Colonic mucosa (tissue), 4 donors: ENCODE measurements around the gene PIP4K2A. TPM values are rescaled to one million over a fixed set of nuclear protein-coding genes. Genes with fewer than 3 reads are reported as not detected.

Source experiments
- DNase-seq: peaks from one replicate; pipeline ENCODE4 v3.0.0-alpha.2; 2020
- H3K27ac ChIP-seq: fragments of 200-600 bp; one replicate; pipeline ENCODE4 v1.8.0; 2021
- H3K27me3 ChIP-seq: fragments of 200-600 bp; one replicate; pipeline ENCODE4 v1.8.0; 2021
- H3K36me3 ChIP-seq: fragments of 200-600 bp; one replicate; pipeline ENCODE4 v1.8.0; 2021
- H3K4me1 ChIP-seq: fragments of 200-600 bp; one replicate; pipeline ENCODE4 v1.8.0; 2021; ENCODE audit warnings: mild to moderate bottlenecking
- H3K4me3 ChIP-seq: fragments of 200-600 bp; one replicate; pipeline ENCODE4 v1.8.0; 2021
- H3K9ac ChIP-seq, 2 donors: one replicate each; pipeline ENCODE4 v1.7.0; 2013; ENCODE audit warnings: control low read depth in 2 of 2, low read depth in 2 of 2, low read length in 2 of 2
- H3K9me3 ChIP-seq: fragments of 200-600 bp; one replicate; pipeline ENCODE4 v1.8.0; 2021
- intact Hi-C: fragments of 100-400 bp; cut with DNase I; formaldehyde crosslinking; loops from one replicate; pipeline ENCODE4 v1.14.1; 2022
- total RNA-seq, 2 donors: library from RNA; stranded (reverse); fragmentation: NEBNext Ultra II Directional in 1 of 2; extraction: Animal tissue kit (Norgen Biotek cat#: 25700) in 1 of 2; gene quantifications; one replicate each; pipeline ENCODE4 v1.2.1, GENCODE V29; 2021
- TF ChIP-seq, protein P1 (sequence below): fragments of 200-600 bp; IDR thresholded peaks from one replicate; pipeline ENCODE4 v1.8.0; 2022; ENCODE audit warnings: antibody characterized with exemption, mild to moderate bottlenecking
- donor health status: healthy.
- donor health status: DM: no; HTN: no; CAD: no.
- donor health status: DM: no; HTN: no; CAD: no.

PIP4K2A gene
- total RNA-seq, 2 donors from 2014 or later = 12.1 to 14.9 TPM

DNA sequence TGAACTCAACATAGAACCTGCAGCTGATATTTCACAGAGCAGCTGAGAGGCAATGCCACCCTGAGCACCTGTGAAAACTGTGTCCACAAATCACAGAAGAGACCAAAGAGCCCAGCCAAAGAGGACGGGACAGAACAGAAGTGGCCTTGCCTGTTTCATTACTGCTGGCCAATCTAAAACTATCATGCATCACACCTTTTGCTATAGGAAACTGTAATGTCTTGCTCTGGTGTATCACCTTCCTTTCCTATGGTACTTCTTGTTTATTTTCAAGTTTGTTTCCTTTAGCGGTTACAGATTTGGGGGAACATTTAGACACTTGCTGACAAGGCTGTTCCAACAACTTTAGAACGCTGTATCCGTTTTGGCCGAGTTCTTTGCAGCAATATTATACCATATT, 80.3 kb downstream of the PIP4K2A start:
- no peaks in the 10 kb centered on the region for H3K36me3 ChIP-seq
- no peak overlapping the region for H3K9ac ChIP-seq
- H3K27ac ChIP-seq = no peak overlapping the region
- no peaks in the 10 kb centered on the region for H3K9me3 ChIP-seq
- intact Hi-C loops = no loop called here
- DNase-seq = no peak
- no peaks in the 10 kb centered on the region for H3K4me1 ChIP-seq
- no peak overlapping the region for H3K4me3 ChIP-seq
- no peaks in the 10 kb centered on the region for H3K27me3 ChIP-seq
- TF ChIP-seq, protein P1, sequence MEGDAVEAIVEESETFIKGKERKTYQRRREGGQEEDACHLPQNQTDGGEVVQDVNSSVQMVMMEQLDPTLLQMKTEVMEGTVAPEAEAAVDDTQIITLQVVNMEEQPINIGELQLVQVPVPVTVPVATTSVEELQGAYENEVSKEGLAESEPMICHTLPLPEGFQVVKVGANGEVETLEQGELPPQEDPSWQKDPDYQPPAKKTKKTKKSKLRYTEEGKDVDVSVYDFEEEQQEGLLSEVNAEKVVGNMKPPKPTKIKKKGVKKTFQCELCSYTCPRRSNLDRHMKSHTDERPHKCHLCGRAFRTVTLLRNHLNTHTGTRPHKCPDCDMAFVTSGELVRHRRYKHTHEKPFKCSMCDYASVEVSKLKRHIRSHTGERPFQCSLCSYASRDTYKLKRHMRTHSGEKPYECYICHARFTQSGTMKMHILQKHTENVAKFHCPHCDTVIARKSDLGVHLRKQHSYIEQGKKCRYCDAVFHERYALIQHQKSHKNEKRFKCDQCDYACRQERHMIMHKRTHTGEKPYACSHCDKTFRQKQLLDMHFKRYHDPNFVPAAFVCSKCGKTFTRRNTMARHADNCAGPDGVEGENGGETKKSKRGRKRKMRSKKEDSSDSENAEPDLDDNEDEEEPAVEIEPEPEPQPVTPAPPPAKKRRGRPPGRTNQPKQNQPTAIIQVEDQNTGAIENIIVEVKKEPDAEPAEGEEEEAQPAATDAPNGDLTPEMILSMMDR = no peak

DNA sequence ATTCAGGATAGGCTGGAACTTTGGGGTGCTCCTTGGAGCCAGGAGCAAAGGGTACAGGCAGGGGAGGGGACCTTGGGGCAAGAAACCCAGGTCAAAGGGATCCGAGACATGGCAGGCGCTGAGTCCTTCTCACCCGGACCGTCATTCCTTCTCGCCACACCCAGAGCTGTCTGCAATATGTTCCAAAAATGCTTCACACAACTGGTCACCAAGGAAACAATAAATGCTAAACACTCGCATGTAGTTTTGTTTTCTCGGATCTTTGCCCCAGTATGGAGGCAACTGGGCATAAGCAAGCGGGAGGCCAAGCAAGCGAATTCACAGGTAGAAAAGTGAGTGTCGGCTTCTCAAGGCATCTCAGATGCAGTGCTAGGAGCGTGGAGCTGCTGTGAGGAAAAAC, 80.8 kb downstream of the PIP4K2A start:
- Histone ChIP-seq H3K27me3 (no peaks in the 10 kb centered on the region), H3K36me3 (no peaks in the 10 kb centered on the region), H3K9me3 (no peaks in the 10 kb centered on the region), H3K4me3 (no peak overlapping the region), H3K27ac (no peak overlapping the region), H3K4me1 (no peaks in the 10 kb centered on the region), H3K9ac (no peak overlapping the region)
- TF ChIP-seq, protein P1 = no peak
- intact Hi-C loops = no loop called here
- no peak for DNase-seq

DNA sequence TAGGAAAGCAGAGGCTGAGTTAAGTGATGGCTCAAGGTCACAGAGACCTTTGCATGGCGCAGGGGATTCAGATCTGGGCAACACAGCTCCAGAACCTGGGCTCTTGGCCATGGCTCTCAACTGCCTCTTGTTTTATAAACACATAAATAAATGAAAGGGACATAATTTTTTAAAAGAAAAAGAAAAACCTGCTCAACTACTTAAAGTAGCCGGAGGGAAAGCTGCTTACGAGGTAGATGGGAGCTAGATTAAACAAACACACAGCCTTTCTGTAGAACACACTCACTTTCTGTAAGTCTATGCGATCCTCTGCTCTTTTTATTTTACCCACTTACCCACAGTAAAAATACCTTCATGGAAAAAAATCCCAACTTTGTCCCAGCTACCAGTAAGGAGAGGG, 81.3 kb downstream of the PIP4K2A start:
- H3K27ac ChIP-seq = no peak overlapping the region
- TF ChIP-seq, protein P1 = no peak
- no peaks in the 10 kb centered on the region for H3K36me3 ChIP-seq
- no peaks in the 10 kb centered on the region for H3K4me1 ChIP-seq
- H3K9ac ChIP-seq = no peak overlapping the region
- no peak overlapping the region for H3K4me3 ChIP-seq
- no peaks in the 10 kb centered on the region for H3K27me3 ChIP-seq
- no peaks in the 10 kb centered on the region for H3K9me3 ChIP-seq
- DNase-seq = no peak
- intact Hi-C loops = no loop called here

DNA sequence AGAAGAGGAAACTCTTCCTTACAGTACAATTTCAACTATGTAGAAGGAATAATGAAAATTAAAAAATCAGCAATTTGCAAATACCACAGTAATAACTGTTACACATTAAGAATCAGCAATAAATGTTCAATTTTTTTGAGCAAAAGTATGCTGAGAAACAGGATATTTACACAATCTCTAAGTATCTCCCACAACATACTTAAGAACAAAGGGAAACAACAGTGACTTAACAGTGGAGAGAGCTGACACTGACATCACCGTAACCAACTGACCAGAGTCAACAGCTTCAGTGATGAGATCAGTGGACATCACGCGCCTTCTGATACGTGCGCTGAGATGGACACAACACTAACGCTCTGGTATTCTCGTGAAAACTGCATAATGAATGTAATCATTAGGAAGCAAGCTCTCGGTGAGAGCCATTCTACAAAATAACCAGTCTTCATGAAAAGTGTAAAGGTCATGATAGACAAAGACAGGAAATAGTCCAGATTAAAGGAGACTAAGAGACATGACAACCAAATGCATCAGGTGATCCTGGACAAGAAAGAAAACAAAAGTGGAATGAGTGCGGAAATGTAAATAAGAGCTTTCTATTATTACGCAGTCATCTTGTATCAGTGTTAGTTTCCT, 82.6 kb downstream of the PIP4K2A start:
- intact Hi-C loops = no loop called here
- H3K27me3 ChIP-seq = no peaks in the 10 kb centered on the region
- no peak overlapping the region for H3K9ac ChIP-seq
- no peak overlapping the region for H3K27ac ChIP-seq
- no peaks in the 10 kb centered on the region for H3K4me1 ChIP-seq
- no peaks in the 10 kb centered on the region for H3K36me3 ChIP-seq
- DNase-seq = no peak
- H3K9me3 ChIP-seq = no peaks in the 10 kb centered on the region
- TF ChIP-seq, protein P1 = no peak
- no peak overlapping the region for H3K4me3 ChIP-seq

DNA sequence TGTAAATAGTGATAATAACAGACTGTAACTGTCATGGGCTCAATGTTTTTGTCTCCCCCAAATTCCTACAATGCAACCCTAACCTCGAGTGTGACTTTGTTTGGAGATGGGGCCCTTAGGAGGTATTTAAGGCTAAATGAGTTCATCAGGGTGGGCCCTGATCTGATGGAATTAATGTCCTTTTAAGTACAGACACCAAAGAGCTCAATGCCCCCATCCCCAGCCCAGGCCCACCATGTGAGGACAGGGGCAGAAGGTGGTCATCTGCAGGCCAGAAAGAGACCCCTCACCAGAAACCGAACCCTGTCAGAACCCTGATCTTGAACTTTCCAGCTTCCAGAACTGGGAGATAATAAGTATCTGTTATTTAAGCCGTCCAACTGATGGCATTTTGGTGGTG, 83.2 kb downstream of the PIP4K2A start:
- no peak for DNase-seq
- Histone ChIP-seq H3K36me3 (no peaks in the 10 kb centered on the region), H3K9me3 (no peaks in the 10 kb centered on the region), H3K4me3 (no peak overlapping the region), H3K27ac (peak overlapping the region; percentile 5), H3K27me3 (no peaks in the 10 kb centered on the region), H3K9ac (no peak overlapping the region), H3K4me1 (no peaks in the 10 kb centered on the region)
- TF ChIP-seq, protein P1 = no peak
- intact Hi-C loops = no loop called here
